ENCODE results near the gene NEK4.
"Not testable (repeated sequence)": the region's sequence is repeated elsewhere in the genome, so short reads cannot be mapped to it uniquely, and the experiment has no call there.

The NEK4 gene

GRCh38 chr3:52678265-52679198 lies 92.2 kb downstream of the NEK4 start:
- no peak for DNase-seq (ENCODE audit: low read depth in 1 of 2, low spot score in 1 of 2)

GRCh38 chr3:52676201-52676600 lies 94.5 kb downstream of the NEK4 start:
- DNase-seq (ENCODE audit: low read depth in 1 of 2, low spot score in 1 of 2), result not testable (repeated sequence)

GRCh38 chr3:52671676-52672075 lies 99.1 kb downstream of the NEK4 start:
- no peak for DNase-seq (ENCODE audit: low read depth in 1 of 2, low spot score in 1 of 2)

- no peak for DNase-seq (ENCODE audit: low read depth in 1 of 2, low spot score in 1 of 2)
Measured at GRCh38 chr3:52670621-52671521, 99.9 kb downstream of the NEK4 start.

GRCh38 chr3:52663098-52663497 lies 107.6 kb downstream of the NEK4 start:
- no peak for DNase-seq (ENCODE audit: low read depth in 1 of 2, low spot score in 1 of 2)

- no peak for DNase-seq (ENCODE audit: low read depth in 1 of 2, low spot score in 1 of 2)
Measured at GRCh38 chr3:52660046-52660445, 110.7 kb downstream of the NEK4 start.

All from stimulated activated CD4-positive, alpha-beta T cell treated with anti-CD3 and anti-CD28 coated beads, Interleukin-15, amount 100 ng/mL, for 1 hour (primary cell).